IMR-90 (cell line): ENCODE results near the gene NR1I2. TPM values are rescaled to one million over a fixed set of nuclear protein-coding genes. Genes with fewer than 3 reads are reported as not detected.

ENCODE experiments used
- ATAC-seq: fragments of 200-7000 bp; cut with Tn5 transposase; 2 replicates; pipeline ENCODE4 v1.9.1; 2020; ENCODE audit warnings: low read depth, mild to moderate bottlenecking, moderate library complexity
- BruUV-seq: library from RNA; stranded (reverse); fragments of 400-500 nt; replicated peaks from 2 replicates; lab custom pipeline; 2021; lab: Mats Ljungman, UMichigan
- CTCF ChIA-PET: fragments of 300-600 bp; formaldehyde crosslinking; extraction: SDS; loops from one replicate; lab custom pipeline; 2021; ENCODE audit warnings: antibody characterized with exemption; lab: Yijun Ruan, JAX
- POLR2A ChIA-PET: fragments of 300-600 bp; sonication (Branson Sonifier 250); formaldehyde crosslinking; loops from one replicate; lab custom pipeline; 2022; ENCODE audit warnings: antibody characterized with exemption; ENCODE audit not compliant: unreplicated experiment; lab: Charles Lee
- DNase-seq: peaks from one replicate; pipeline ENCODE4 v3.0.0; 2013
- H2AFZ ChIP-seq: replicated peaks from 2 replicates; pipeline ENCODE3; 2013; ENCODE audit warnings: low read length, mild to moderate bottlenecking; ENCODE audit not compliant: poor library complexity
- H2AK5ac ChIP-seq: 2 replicates; pipeline ENCODE4 v1.6.1; 2013; ENCODE audit warnings: low read depth, low read length, inconsistent platforms
- H2AK9ac ChIP-seq: replicated peaks from 2 replicates; pipeline ENCODE3; 2013; ENCODE audit warnings: mild to moderate bottlenecking, low read depth, low read length, moderate library complexity; ENCODE audit not compliant: poor library complexity
- H2BK120ac ChIP-seq: 2 replicates; pipeline ENCODE4 v1.6.1; 2013; ENCODE audit warnings: low read depth, low read length, inconsistent platforms
- H2BK15ac ChIP-seq: 3 replicates; pipeline ENCODE4 v1.6.1; 2013; ENCODE audit warnings: low read depth, low read length, inconsistent platforms
- H2BK20ac ChIP-seq: 2 replicates; pipeline ENCODE4 v1.6.1; 2013; ENCODE audit warnings: low read depth, mild to moderate bottlenecking, inconsistent platforms, low read length, moderate library complexity
- H2BK5ac ChIP-seq: 2 replicates; pipeline ENCODE4 v1.6.1; 2013; ENCODE audit warnings: mild to moderate bottlenecking, low read depth, low read length, inconsistent platforms; ENCODE audit not compliant: poor library complexity, severe bottlenecking
- H3K14ac ChIP-seq: replicated peaks from 2 replicates; pipeline ENCODE4 v1.6.1; 2013; ENCODE audit warnings: low read depth, low read length, inconsistent platforms
- H3K18ac ChIP-seq: 2 replicates; pipeline ENCODE4 v1.6.1; 2013; ENCODE audit warnings: low read depth, low read length, control low read depth
- H3K23ac ChIP-seq: 2 replicates; pipeline ENCODE4 v1.6.1; 2013; ENCODE audit warnings: low read depth, low read length, inconsistent platforms
- H3K27ac ChIP-seq: 2 replicates; pipeline ENCODE4 v1.5.1; 2013; ENCODE audit warnings: mild to moderate bottlenecking, control low read depth, low read length; ENCODE audit not compliant: insufficient read depth
- H3K27me3 ChIP-seq: 2 replicates; pipeline ENCODE4 v1.6.1; 2013; ENCODE audit warnings: low read length; ENCODE audit not compliant: control insufficient read depth, insufficient read depth
- H3K36me3 ChIP-seq: 2 replicates; pipeline ENCODE4 v1.6.1; 2013; ENCODE audit warnings: low read length, mixed read lengths; ENCODE audit not compliant: control insufficient read depth, insufficient read depth
- H3K4ac ChIP-seq: 2 replicates; pipeline ENCODE4 v1.6.1; 2013; ENCODE audit warnings: low read depth, low read length, inconsistent platforms
- H3K4me1 ChIP-seq: 2 replicates; pipeline ENCODE4 v1.6.1; 2013; ENCODE audit warnings: low read length, mixed read lengths; ENCODE audit not compliant: control insufficient read depth, insufficient read depth
- H3K4me2 ChIP-seq: 2 replicates; pipeline ENCODE4 v1.6.1; 2013; ENCODE audit warnings: low read depth, mild to moderate bottlenecking, control low read depth, low read length, moderate library complexity
- H3K4me3 ChIP-seq: 2 replicates; pipeline ENCODE4 v1.5.1; 2013; ENCODE audit warnings: low read depth, mild to moderate bottlenecking, control low read depth, low read length, moderate library complexity; ENCODE audit not compliant: insufficient read depth
- H3K56ac ChIP-seq: 2 replicates; pipeline ENCODE4 v1.6.1; 2013; ENCODE audit warnings: low read length, inconsistent platforms; ENCODE audit not compliant: insufficient read depth; ENCODE audit errors: extremely low read depth
- H3K79me1 ChIP-seq, 2 experiments: 2 replicates each; pipeline ENCODE4 v1.6.1; 2013; ENCODE audit warnings: low read length in 2 of 2, inconsistent platforms in 1 of 2, low read depth in 1 of 2
- H3K9ac ChIP-seq: 2 replicates; pipeline ENCODE4 v1.6.1; 2013; ENCODE audit warnings: low read depth, low read length, control low read depth
- H3K9me1 ChIP-seq: 2 replicates; pipeline ENCODE4 v1.6.1; 2013; ENCODE audit warnings: low read length, inconsistent platforms; ENCODE audit not compliant: insufficient read depth
- H3K9me3 ChIP-seq: 2 replicates; pipeline ENCODE4 v1.6.1; 2013; ENCODE audit warnings: low read length; ENCODE audit not compliant: control insufficient read depth, insufficient read depth
- H4K20me1 ChIP-seq: 2 replicates; pipeline ENCODE4 v1.6.1; 2013; ENCODE audit warnings: low read length, inconsistent platforms; ENCODE audit not compliant: insufficient read depth
- H4K5ac ChIP-seq: 2 replicates; pipeline ENCODE4 v1.6.1; 2013; ENCODE audit warnings: mild to moderate bottlenecking, low read depth, low read length, control low read depth
- H4K8ac ChIP-seq, 2 experiments: 2 replicates each; pipeline ENCODE4 v1.6.1; 2013; ENCODE audit warnings: low read depth in 2 of 2, low read length in 2 of 2, control low read depth in 1 of 2, inconsistent platforms in 1 of 2
- H4K91ac ChIP-seq: 2 replicates; pipeline ENCODE4 v1.6.1; 2013; ENCODE audit warnings: low read depth, low read length, inconsistent platforms; ENCODE audit not compliant: insufficient read depth
- CEBPB ChIP-seq: IDR thresholded peaks from 2 replicates; pipeline ENCODE4 v1.6.1; 2012; ENCODE audit warnings: low read depth, low read length, improper control_type of control experiment
- CHD1 ChIP-seq: IDR thresholded peaks from 2 replicates; pipeline ENCODE4 v1.6.1; 2012; ENCODE audit warnings: low read depth, low read length, improper control_type of control experiment
- CTCF ChIP-seq: conservative IDR thresholded peaks from 2 replicates; pipeline ENCODE4 v1.5.1; 2012; ENCODE audit warnings: mild to moderate bottlenecking, low read depth, low read length, improper control_type of control experiment
- FOS ChIP-seq: fragments of 150-350 bp; IDR thresholded peaks from 2 replicates; pipeline ENCODE4 v1.6.1; 2016; ENCODE audit warnings: low read depth, low read length
- MAZ ChIP-seq: IDR thresholded peaks from 2 replicates; pipeline ENCODE4 v1.6.1; 2012; ENCODE audit warnings: low read depth, mild to moderate bottlenecking, low read length, improper control_type of control experiment, moderate library complexity, borderline replicate concordance
- POLR2A ChIP-seq: IDR thresholded peaks from 2 replicates; pipeline ENCODE4 v1.6.1; 2012; ENCODE audit warnings: mild to moderate bottlenecking, low read depth, low read length
- WGBS, 2 experiments: methylation state at CpG; one replicate each; pipeline versions ENCODE4 v1.1.5 to v1.1.7; 2013; ENCODE audit warnings: missing lambda C conversion rate in 2 of 2; ENCODE audit not compliant: insufficient read length in 1 of 2; ENCODE audit errors: extremely low coverage in 2 of 2; 5-methylcytosine and 5-hydroxymethylcytosine counted together
- dilution Hi-C: fragments of 300-500 bp; cut with HindIII; formaldehyde crosslinking; loops from one replicate; pipeline ENCODE4 v1.14.3; 2018; ENCODE audit warnings: low sequenced_read_pairs; ENCODE audit not compliant: unreplicated experiment
- in situ Hi-C: fragments of 300-500 bp; cut with MboI; formaldehyde crosslinking; loops from 3 replicates; pipeline ENCODE4 v1.14.3; 2019; ENCODE audit warnings: low sequenced_read_pairs, inconsistent platforms, mixed read lengths
- intact Hi-C: fragments of 100-400 bp; cut with micrococcal nuclease; formaldehyde crosslinking; loops from 2 replicates; pipeline ENCODE4 v1.10.0; 2022
- polyA plus RNA-seq, 3 experiments: library from polyadenylated mRNA; depleted of rRNA; stranded (reverse); fragments of >200 nt; gene quantifications; 2 replicates each; pipeline ENCODE4 v1.2.3, GENCODE V29; 2012; ENCODE audit warnings: low replicate concordance in 1 of 3
- total RNA-seq: library from RNA; depleted of rRNA; stranded (reverse); fragments of >200 nt; gene quantifications from 2 replicates; pipeline ENCODE4 v1.2.3, GENCODE V29; 2012

NR1I2 gene
- total and polyA plus RNA-seq, 2 of the 4 experiments (the other 2 are of a cell fraction), result not detected

GRCh38 chr3:119826711-119827608, 45.1 kb downstream of the NR1I2 start:
- dilution Hi-C loops, result no loop called here
- Histone ChIP-seq H2BK15ac (no peak overlapping the region), H3K36me3 (peaks cover 7% of the 10 kb centered on the region; the same call in 1 of the 2 replicates), H3K27me3 (no peaks in the 10 kb centered on the region), H3K4me2 (no peak overlapping the region), H3K4me3 (no peak overlapping the region), H3K18ac (no peak overlapping the region), H2BK120ac (no peak overlapping the region), H3K79me1 (peaks cover 11 to 26% of the 10 kb centered on the region in 2 experiments), H3K23ac (no peak overlapping the region), H3K56ac (no peak overlapping the region), H3K9ac (no peak overlapping the region), H2BK20ac (no peak overlapping the region), H3K27ac (no peak overlapping the region), H3K4ac (no peak overlapping the region), H3K9me3 (no peaks in the 10 kb centered on the region), H2BK5ac (no peak overlapping the region), H4K8ac (no peak overlapping the region), H2AFZ (no peak overlapping the region), H3K14ac (no peak overlapping the region), H4K20me1 (peaks cover 12% of the 10 kb centered on the region; the same call in 1 of the 2 replicates), H3K4me1 (no peaks in the 10 kb centered on the region), H3K9me1 (peaks cover 9% of the 10 kb centered on the region), H2AK5ac (no peak overlapping the region), H4K91ac (no peak overlapping the region), H4K5ac (no peak overlapping the region), H2AK9ac (no peak overlapping the region)
- ATAC-seq (no peak), DNase-seq (no peak)
- in situ Hi-C loops, result no loop called here
- BruUV-seq, result no TSS peak
- intact Hi-C loops, result no loop called here
- CTCF ChIA-PET, result interaction anchor here (0.6 kb wide), 1 partner anchor 24 kb away, joined by 3 read pairs; no protein-coding TSS in a partner anchor
- WGBS, 2 experiments, result 60% methylated on average over 1 of the region's 7 CpGs; no CpG with 5 or more reads in 1 of the 2 experiments
- POLR2A ChIA-PET, result no interaction called here
- TF ChIP-seq CEBPB, result no peak
- TF ChIP-seq POLR2A, result no peak
- TF ChIP-seq MAZ, result no peak
- no peak for TF ChIP-seq CTCF
- TF ChIP-seq FOS, result no peak
- TF ChIP-seq CHD1, result no peak
